HG02763 (cell line): Measurements from ENCODE around the gene SOX21.

Source experiments
- ATAC-seq: cut with Tn5 transposase; IDR thresholded peaks from one replicate; pipeline ENCODE4 v1.9.1; 2021; ENCODE audit warnings: mild to moderate bottlenecking, moderate library complexity; ENCODE audit not compliant: unreplicated experiment

SOX21 gene

GRCh38 chr13:94682229-94682628 is 30.1 kb downstream of the SOX21 start:
- no peak for ATAC-seq

GRCh38 chr13:94679614-94680013 is 32.7 kb downstream of the SOX21 start:
- ATAC-seq: no peak

DNA sequence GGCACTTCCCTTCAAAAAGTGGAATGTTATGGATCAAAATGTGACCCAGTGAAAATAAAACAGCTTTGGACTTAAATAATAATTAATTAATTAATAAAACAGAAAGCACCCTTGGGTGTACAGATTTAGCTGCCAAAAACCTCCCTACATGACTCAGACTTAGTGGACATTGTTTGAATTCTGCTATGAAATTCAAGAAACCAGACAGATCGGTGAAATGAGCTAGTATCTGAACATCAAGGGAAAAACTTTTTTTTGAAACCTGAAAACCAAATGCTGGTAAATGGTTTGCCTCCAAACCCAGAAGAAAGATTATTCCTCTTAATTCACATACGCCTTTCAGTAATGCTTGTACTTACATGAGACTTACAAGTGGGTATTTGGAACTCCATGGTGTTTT is 33.5 kb downstream of the SOX21 start:
- ATAC-seq: no peak

- no peak for ATAC-seq
Measured at GRCh38 chr13:94677799-94678198, 34.5 kb downstream of the SOX21 start.

DNA sequence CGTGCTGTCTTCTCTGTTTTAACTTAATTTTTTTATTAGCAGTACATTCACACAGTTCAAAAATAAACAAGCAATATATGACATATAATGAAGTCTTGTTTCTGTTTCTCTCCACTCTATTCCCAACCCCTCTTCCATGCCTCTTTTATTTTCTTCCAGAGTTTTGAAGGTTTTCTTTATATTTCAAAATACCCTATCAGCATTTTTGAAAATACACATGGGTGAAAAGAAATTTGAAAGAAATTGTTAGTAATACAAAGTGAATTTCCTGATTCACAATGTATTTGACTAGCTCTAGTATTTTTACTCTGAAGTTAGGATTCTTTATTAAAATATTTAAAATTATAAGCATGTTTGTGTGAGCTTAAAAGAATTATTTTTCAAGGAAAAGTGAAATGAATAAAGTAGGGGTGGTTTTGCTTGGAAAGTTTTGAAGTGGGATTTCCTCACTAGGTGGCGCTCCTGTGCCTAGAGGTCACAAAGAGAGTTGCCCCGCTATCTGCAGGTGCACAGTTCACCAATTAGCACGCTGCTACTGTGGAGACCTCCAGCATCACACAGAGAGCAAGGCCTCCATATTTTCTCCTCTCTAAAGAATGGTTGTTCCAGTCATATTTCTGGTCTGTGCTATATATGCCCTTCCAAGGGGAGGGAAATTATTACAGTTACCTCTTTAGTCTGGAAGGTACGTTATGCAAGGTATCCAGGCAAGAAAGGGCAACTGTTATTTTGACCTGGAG is 37.6 kb downstream of the SOX21 start:
- no peak for ATAC-seq

DNA sequence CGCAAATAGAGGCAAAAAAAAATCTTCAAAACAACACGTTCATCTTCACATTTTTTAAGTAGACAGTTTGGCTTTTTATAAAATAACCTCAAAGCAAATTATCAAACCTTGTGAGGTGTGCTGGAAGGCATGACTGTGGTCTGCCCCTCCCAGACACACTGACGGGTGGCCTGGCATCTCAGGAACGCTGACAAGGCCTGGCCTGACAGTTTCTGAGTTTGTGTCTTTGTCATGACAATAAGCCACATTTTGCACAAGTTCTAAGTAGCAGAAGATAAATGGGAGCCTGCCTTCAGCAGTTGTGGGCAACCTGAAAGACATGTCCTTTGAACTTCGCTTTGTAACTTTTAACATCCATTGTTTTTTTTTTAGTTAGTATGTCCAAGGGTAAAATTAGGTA is 38.5 kb downstream of the SOX21 start:
- ATAC-seq: no peak

GRCh38 chr13:94672400-94672799 is 39.9 kb downstream of the SOX21 start:
- no peak for ATAC-seq

DNA sequence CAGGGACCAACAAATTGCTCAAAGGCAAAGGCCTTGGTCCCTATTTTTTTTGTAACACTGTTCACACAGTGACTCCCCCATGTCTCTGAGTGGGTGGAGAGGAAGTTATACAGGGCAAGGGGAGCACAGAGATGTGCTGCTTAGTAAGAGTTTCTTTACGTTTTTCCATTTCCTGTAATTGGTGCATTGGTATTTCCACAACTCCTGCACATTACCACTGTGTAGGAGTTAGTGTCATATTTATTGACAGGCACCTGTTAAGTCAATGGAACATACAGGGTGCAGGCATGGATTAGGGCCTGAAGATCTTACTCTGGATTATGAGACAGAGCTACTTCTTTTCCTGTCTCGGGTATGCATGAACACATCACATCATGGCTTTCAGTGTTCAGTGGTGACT is 45.2 kb downstream of the SOX21 start:
- no peak for ATAC-seq

GRCh38 chr13:94666065-94666464 is 46.3 kb downstream of the SOX21 start:
- no peak for ATAC-seq

GRCh38 chr13:94664889-94665288 is 47.5 kb downstream of the SOX21 start:
- no peak for ATAC-seq

DNA sequence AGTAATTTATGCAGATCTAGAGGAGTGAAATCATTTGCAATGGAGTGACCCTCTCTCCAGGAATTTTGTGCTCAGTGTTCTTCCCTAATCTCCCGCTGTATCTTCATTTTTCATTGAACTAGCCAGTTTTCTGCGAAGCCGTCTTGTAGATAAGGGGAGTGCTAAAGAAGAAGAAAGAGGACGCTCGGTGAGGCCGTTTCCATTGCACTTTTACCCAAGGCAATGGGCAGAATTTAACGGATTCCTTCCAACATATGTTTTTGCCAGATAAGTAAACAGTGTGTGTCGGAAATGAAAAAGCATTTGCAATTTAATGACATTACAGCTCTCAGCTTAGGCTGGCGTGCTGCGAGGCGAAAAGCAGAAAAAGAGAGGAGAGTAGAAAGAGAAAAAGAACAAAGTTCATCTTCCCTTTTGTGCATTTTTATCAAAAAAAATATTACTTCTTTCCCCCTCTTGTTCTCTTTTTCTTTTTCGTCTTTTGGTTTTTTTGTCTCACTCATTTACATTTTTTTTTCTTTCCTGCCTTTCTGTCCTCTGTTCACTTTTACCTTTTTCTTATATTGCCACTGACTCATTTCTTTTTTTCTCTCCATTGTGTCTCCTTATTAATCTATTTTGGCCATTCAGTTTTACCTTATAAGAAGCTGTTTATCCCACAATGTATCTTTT is 49.9 kb downstream of the SOX21 start:
- ATAC-seq: no peak

DNA sequence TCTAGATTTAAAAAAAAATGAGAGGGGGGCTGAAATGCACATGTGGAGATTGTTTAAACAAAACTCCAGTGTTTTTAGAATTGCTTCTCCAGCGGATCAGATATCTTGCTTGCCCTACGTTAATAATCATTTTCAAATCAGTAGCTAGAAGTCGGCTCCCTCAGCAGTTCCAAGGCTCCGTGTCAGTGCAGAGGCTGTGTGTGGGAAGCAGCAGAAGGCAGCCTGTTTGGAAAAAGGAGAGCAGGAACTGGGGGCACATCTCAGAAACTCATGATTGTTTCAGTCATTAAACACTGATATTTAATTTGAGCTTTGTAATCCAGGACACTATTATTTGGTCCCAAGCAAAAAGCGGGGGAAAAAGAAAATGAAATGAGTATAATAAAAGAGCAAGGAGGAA is 50.9 kb downstream of the SOX21 start:
- no peak for ATAC-seq

DNA sequence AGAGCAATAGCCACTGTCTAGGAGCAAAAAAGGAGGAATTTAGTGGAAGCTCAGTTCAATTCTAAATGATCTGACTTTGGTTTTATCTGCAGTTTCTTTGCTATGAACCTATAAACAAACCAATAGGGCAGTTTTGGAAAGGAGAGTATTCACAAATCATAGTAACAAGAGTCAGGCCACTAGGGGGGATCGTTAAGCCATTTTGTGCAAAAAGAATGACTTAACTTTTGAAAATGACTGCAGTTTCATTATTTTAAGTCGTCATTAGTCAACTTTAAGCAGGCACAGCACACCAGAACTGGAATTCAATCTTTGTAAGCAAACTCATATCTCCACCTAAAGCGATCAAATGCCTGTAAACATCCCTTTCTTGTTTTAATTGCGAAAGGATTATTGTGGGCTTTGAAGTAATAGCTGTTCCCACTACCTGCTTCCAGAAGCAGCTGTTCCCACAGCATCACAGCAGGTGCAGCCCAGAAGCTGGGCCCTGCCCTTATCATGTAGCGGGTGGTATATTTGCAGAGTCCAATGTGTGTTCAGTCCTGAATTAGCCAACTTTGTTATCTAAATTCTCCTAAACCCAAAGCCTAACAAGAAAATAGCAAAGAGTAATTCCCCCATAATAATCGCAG is 51.5 kb downstream of the SOX21 start:
- no peak for ATAC-seq
